Suprapubic skin (tissue), 4 donors: Measurements from ENCODE around the gene DAB1. TPM values are rescaled to one million over a fixed set of nuclear protein-coding genes. Genes with fewer than 3 reads are reported as not detected.

ENCODE experiments used
- DNase-seq, 2 donors: peaks; one replicate each; pipeline ENCODE4 v3.0.0-alpha.2; 2019; ENCODE audit warnings: low spot score in 2 of 2
- H3K27ac ChIP-seq: fragments of 200-600 bp; sonication (generic); one replicate; pipeline ENCODE4 v1.5.1; 2019
- H3K27me3 ChIP-seq: fragments of 200-600 bp; sonication (generic); one replicate; pipeline ENCODE4 v1.5.1; 2019
- H3K36me3 ChIP-seq: fragments of 200-600 bp; sonication (generic); one replicate; pipeline ENCODE4 v1.5.1; 2019
- H3K4me1 ChIP-seq: fragments of 200-600 bp; sonication (generic); one replicate; pipeline ENCODE4 v1.5.1; 2019
- H3K4me3 ChIP-seq: fragments of 200-600 bp; sonication (generic); one replicate; pipeline ENCODE4 v1.5.1; 2019; ENCODE audit warnings: mild to moderate bottlenecking
- H3K9me3 ChIP-seq: fragments of 200-600 bp; sonication (generic); one replicate; pipeline ENCODE4 v1.5.1; 2019
- EP300 ChIP-seq: sonication (generic); formaldehyde crosslinking; IDR thresholded peaks from one replicate; pipeline ENCODE4 v1.6.1; 2017; ENCODE audit warnings: antibody characterized with exemption
- POLR2A ChIP-seq, 2 donors: fragments of 450-650 bp; IDR thresholded peaks; one replicate each; pipeline ENCODE4 v1.6.1; 2017; ENCODE audit warnings: antibody characterized with exemption in 2 of 2, mild to moderate bottlenecking in 2 of 2, moderate library complexity in 2 of 2
- POLR2AphosphoS5 ChIP-seq, 3 donors: sonication (generic); formaldehyde crosslinking; IDR thresholded peaks; one replicate each; pipeline ENCODE4 v1.6.1; 2017; ENCODE audit warnings: antibody characterized with exemption in 3 of 3
- WGBS: methylation state at CpG from one replicate; pipeline ENCODE4 v1.1.5; 2018; 5-methylcytosine and 5-hydroxymethylcytosine counted together
- total RNA-seq, 4 donors: library from RNA; depleted of rRNA; stranded (reverse); fragments of >200 nt; gene quantifications; one replicate each; pipeline ENCODE4 v1.1.0, GENCODE V29; 2016
- TF ChIP-seq, protein P1 (sequence below), 2 donors: fragments of 200-600 bp in 1 of 2; fragments of 450-650 bp in 1 of 2; sonication (generic) in 1 of 2; IDR thresholded peaks; one replicate each; pipeline ENCODE4 v1.5.1; 2016 to 2019; ENCODE audit warnings: antibody characterized with exemption in 2 of 2, mild to moderate bottlenecking in 1 of 2, moderate library complexity in 1 of 2

DAB1 gene
- total RNA-seq, 4 donors from 2014 or later: 0.17 to 1.0 (median 0.30) TPM

DNA sequence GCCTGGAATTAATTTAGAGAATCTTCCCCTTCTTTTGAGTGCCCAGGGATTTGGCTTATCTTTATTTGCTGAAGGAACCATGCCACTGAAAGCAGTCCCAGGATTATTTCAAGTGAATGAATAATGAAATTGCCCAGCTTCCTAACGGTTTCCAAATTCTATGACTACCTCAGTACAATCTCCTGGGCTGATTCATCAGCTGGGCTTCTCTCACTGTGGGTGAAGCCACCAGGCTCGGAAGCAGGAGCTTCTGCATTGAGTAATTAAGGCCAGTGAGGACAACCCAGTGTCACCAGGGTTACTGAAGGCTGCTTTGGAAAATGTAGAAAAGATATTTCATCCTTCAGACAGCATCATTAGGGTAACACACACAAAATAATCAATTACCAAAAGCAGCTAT, 169.8 kb downstream of the DAB1 start:
- H3K4me3 ChIP-seq: no peak overlapping the region
- H3K4me1 ChIP-seq: no peaks in the 10 kb centered on the region
- H3K36me3 ChIP-seq: no peaks in the 10 kb centered on the region
- no peak for DNase-seq
- no peaks in the 10 kb centered on the region for H3K9me3 ChIP-seq
- no peak overlapping the region for H3K27ac ChIP-seq
- 41% methylated on average over 2 of the region's 2 CpGs for WGBS
- H3K27me3 ChIP-seq: no peaks in the 10 kb centered on the region
- TF ChIP-seq, protein P1, sequence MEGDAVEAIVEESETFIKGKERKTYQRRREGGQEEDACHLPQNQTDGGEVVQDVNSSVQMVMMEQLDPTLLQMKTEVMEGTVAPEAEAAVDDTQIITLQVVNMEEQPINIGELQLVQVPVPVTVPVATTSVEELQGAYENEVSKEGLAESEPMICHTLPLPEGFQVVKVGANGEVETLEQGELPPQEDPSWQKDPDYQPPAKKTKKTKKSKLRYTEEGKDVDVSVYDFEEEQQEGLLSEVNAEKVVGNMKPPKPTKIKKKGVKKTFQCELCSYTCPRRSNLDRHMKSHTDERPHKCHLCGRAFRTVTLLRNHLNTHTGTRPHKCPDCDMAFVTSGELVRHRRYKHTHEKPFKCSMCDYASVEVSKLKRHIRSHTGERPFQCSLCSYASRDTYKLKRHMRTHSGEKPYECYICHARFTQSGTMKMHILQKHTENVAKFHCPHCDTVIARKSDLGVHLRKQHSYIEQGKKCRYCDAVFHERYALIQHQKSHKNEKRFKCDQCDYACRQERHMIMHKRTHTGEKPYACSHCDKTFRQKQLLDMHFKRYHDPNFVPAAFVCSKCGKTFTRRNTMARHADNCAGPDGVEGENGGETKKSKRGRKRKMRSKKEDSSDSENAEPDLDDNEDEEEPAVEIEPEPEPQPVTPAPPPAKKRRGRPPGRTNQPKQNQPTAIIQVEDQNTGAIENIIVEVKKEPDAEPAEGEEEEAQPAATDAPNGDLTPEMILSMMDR (IDR thresholded peaks at IDR 0.05): no peak
- TF ChIP-seq EP300 (no peak), POLR2AphosphoS5 (IDR thresholded peaks at IDR 0.05) (no peak), POLR2A (IDR thresholded peaks at IDR 0.05) (no peak)

DNA sequence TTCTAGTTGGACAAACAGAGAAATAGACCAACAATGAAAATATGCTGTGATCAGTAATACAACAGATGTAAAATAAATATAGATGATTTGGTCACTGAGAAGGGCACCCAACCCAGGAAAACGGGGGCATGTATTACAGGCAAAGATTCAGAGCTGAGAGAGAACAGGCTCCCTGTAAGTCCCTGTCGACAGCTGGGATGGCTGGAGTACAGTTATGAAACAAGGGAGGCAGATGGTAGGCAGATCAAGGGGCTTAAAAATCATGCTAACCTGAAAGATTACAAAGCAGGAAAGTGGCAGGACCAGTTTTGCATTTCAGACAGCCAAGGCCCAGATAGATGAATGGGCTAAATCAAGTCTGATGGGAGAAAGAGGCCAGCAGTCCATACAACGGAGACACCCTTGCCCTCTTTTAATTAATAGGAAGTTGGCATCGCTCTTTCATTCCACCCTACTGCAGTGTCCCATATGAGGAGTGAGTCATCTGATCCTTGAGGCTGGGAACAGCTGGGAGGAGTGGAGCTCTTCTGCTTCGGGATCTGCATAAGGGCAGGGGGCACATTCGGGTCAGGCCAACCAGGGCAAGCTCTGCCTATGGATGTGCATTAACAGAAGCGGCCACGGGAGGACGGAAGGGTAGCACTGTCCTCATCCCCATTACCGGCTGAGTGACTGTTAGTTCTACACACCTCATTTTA, 171.1 kb downstream of the DAB1 start:
- no peaks in the 10 kb centered on the region for H3K9me3 ChIP-seq
- no peak for TF ChIP-seq EP300
- H3K4me1 ChIP-seq: no peaks in the 10 kb centered on the region
- no peak overlapping the region for H3K27ac ChIP-seq
- WGBS: 66% methylated on average over 9 of the region's 10 CpGs
- no peaks in the 10 kb centered on the region for H3K27me3 ChIP-seq
- no peak overlapping the region for H3K4me3 ChIP-seq
- no peak for DNase-seq
- H3K36me3 ChIP-seq: no peaks in the 10 kb centered on the region

DNA sequence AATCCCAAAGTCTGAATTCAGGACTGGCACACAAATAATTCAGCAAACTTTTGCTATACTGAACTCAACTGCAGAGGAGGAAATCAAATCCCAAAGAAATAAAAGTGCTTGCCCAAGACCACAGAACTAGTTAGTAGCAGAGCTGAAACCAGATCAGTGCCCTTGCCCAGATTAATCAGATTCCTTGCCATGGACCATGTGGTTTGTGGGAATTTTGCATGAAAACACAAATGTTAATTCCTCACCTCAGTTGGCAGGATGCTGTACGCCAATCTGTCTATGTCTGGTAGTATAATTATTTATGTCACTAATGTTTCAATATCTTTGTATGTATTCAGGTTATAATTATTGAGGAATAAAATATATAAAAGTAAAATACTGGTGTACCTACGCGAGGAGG, 173.8 kb downstream of the DAB1 start:
- Histone ChIP-seq H3K27ac (no peak overlapping the region), H3K36me3 (no peaks in the 10 kb centered on the region), H3K4me3 (no peak overlapping the region), H3K4me1 (no peaks in the 10 kb centered on the region), H3K9me3 (no peaks in the 10 kb centered on the region), H3K27me3 (peaks cover 5% of the 10 kb centered on the region)
- TF ChIP-seq POLR2A (IDR thresholded peaks at IDR 0.05): no peak
- TF ChIP-seq, protein P1 (IDR thresholded peaks at IDR 0.05): no peak
- no peak for TF ChIP-seq EP300
- TF ChIP-seq POLR2AphosphoS5 (IDR thresholded peaks at IDR 0.05): no peak
- WGBS: 93% methylated on average over 3 of the region's 3 CpGs
- no peak for DNase-seq

DNA sequence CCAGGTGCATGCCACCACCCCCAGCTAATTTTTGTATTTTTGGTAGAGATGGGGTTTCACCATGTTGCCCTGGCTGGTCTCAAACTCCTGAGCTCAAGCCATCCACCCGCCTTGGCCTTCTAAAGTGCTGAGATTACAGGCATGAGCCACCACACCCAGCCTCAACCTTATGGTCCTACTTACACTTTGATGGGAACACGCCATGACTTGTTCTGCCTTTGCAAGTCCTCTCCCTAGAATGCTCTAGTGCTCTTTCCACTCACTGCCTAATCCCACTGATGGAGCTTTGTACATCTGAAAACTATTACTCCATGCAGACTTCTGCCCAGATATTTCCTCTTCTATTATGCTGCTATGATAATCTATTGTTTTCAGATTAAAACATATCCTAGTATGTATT, 174.3 kb downstream of the DAB1 start:
- no peaks in the 10 kb centered on the region for H3K4me1 ChIP-seq
- H3K27ac ChIP-seq: no peak overlapping the region
- no peaks in the 10 kb centered on the region for H3K9me3 ChIP-seq
- H3K4me3 ChIP-seq: no peak overlapping the region
- WGBS: 51% methylated on average over 2 of the region's 2 CpGs
- H3K36me3 ChIP-seq: no peaks in the 10 kb centered on the region
- TF ChIP-seq POLR2A (IDR thresholded peaks at IDR 0.05) (no peak), POLR2AphosphoS5 (IDR thresholded peaks at IDR 0.05) (no peak), EP300 (no peak)
- TF ChIP-seq, protein P1 (IDR thresholded peaks at IDR 0.05): no peak
- no peak for DNase-seq
- H3K27me3 ChIP-seq: peaks cover 5% of the 10 kb centered on the region

DNA sequence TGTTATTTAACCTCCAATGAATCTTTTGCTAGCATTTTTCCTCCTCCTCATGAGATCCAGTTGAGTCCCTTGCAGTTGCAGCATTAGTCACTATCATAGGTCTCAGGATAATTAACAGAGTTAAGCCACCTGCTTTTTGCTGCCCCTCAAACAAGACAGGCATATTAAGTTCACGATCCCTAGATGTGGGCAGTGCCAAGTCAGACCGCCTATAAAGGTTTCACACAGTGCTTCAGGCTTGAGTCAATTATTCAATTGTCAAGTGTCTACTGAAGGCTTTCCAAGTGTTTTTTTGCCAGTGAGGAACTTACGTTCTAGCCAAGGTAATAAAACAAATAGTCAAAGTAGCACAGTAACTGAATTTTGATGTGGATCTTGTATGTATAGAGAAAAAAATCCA, 175.0 kb downstream of the DAB1 start:
- Histone ChIP-seq H3K27ac (no peak overlapping the region), H3K4me3 (no peak overlapping the region), H3K4me1 (no peaks in the 10 kb centered on the region), H3K27me3 (peaks cover 5% of the 10 kb centered on the region), H3K36me3 (no peaks in the 10 kb centered on the region), H3K9me3 (no peaks in the 10 kb centered on the region)
- 28% methylated on average over 3 of the region's 3 CpGs for WGBS
- TF ChIP-seq POLR2A (IDR thresholded peaks at IDR 0.05) (no peak), POLR2AphosphoS5 (IDR thresholded peaks at IDR 0.05) (no peak), EP300 (no peak)
- TF ChIP-seq, protein P1 (IDR thresholded peaks at IDR 0.05): no peak
- DNase-seq: no peak
